IPS DF 19.7 (cell line): ENCODE measurements around the gene PYGM.

Source experiments
- DNase-seq: peaks from one replicate; pipeline ENCODE4 v3.0.0-alpha.2; 2013; ENCODE audit warnings: low read depth, low spot score

Gene PYGM

DNA sequence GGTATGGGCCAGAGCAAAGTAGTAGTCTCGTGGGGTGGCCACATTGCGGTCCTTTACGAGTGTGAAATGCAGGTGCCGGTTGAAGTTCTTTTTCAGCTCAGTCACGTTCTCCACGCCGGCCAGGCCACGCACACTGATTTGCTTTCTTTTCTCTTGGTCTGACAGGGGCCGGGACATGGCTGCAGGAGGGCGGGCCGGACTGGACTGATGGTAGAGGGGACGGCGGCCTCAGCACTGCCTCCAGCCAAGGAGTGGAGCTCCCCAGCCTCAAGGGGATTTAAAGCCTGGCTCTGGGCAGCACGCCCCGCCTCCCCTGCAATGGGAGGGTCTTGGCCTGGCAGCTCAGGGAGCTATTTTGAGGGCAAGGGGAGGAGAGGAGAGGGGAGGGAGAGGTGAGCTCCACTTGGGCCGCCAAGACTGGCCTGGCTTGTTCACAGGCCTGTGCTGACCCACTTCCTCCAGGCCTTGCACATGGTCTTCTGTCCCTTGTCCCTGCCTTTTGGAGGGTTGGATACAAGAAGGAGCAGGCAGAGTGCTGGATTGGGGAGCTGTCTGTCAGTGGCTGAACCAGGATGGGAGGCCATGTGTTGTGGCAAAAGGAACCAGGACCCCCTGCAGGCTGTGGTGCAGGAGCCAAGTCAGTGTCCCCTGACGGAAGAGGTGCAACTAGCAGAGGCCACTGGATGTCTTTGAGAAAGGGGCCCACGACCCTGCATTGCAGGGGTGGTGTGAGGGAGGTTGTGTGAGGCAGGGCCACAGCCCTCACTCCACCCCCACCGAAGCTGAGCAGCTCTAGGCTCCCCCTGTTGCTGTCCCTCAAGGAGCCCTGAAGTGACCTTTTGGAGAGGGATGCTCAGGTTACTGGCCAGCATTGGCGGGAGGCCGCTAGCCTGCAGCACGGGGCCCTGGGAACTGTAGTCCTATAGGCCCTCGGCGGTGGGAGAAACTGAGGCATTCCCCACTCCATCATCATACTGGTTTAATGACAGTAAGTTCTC lies at the start of gene PYGM:
PYGM (minus strand) TSS at position 253 of the 998 bp plus-strand sequence; CDS start at position 177, 76 bp downstream.
- DNase-seq: no peak

- no peak for DNase-seq
Observed at GRCh38 chr11:64805481-64805880, 45.7 kb upstream of the PYGM start.

DNA sequence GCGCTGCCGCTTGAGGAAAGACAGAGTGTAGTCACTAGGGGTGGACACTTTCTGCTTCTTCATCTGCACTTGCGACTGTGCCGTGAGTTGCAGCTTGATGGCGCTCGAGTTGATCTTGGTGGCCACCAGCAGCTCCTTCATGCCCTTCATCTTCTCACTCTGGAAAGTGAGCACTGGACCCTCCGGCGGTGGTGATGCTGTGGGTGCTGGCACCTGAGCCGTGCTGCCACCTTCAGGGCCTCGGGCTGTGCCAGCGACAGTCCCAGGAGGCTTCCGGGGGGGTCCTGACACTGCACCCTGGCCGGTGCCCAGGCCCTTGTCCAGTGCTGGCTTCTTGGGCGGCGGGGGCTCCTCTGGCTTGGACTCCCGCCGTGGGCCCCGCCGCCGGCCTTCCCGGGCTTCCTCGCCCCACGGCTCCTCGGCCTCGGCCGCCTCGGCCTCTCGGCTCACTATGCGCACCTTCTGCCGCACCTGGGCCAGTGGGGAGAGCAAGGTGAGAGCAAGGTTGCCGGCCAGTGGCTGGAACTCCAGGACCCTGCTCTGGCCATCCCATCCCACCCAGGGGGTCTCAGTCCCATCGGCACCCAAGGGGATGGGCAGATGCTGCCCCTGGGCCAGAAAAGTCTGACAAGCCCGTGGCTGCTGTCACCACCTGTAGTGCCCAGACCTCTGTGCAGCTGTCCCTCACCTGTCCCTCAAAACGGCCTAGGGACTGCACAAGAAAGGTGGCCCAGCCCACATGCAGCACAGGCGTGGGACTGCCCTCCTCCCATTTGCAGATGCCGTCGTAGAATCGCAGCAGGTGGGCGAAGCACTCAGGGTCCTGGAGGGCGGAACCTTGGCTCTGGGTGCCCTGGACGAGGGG lies 44.8 kb upstream of the PYGM start:
- DNase-seq: no peak

DNA sequence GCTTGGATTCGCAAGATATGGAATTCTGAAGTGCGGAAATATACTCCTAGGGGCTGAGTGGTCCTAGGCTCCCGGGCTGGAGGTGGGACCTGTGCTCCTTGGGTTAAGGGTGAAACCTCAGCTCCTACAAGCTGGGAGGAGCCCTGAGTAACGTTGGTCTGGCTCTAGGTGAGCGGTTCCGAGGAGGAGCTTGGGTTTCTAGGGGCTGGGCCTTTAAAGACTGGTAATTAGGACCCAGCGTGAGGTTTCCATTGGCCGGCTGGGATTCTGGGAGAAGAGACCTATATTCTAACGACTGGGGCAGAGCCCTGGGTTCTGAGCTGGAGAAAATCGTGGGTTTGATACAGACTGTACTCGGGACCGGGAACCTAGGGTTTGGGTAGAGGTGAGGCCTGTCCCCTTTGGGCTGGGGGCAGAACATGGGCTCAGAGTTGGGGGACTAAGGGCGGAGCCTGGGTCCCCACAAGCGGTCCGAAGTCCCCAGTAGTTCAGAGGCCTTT lies 44.1 kb upstream of the PYGM start:
- DNase-seq: no peak

DNA sequence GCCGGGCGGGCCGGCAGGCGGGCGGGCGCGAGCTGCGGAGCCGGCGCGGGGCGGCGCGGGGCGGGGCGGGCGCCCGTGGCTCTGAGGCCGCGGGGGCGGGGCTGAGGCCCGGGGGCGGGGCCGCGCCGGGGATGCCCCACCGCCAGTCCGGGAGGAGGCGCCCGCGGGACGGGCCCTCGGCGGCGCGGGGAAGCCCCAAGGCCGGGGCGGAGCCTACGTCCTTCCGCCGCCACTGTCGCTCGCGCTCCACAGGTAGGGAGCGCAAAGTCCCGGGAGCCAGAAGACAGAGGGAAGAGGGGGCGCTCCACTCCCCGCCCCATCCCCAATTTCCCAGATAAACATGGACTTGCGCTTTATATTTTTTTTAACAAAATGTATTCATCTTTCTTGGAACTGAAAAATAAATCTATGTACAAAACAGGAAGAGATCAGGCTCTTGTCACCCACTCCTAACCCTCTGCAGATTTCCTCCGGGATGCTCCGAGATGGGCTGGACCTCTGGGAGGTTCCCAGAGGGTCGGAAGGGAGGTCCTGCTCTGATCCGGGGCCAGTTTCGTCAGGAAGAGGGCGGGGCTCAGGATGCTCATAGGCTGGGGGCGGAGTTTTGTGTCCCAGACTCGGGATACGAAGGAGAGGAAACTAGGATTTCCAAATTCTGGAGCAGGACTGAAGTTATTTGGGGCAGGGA lies 43.5 kb upstream of the PYGM start, which contains the start of gene MAP4K2:
MAP4K2 (minus strand) TSS at position 57 of the 688 bp plus-strand sequence. CDS start 65 bp downstream, outside the sequence.
- no peak for DNase-seq

DNA sequence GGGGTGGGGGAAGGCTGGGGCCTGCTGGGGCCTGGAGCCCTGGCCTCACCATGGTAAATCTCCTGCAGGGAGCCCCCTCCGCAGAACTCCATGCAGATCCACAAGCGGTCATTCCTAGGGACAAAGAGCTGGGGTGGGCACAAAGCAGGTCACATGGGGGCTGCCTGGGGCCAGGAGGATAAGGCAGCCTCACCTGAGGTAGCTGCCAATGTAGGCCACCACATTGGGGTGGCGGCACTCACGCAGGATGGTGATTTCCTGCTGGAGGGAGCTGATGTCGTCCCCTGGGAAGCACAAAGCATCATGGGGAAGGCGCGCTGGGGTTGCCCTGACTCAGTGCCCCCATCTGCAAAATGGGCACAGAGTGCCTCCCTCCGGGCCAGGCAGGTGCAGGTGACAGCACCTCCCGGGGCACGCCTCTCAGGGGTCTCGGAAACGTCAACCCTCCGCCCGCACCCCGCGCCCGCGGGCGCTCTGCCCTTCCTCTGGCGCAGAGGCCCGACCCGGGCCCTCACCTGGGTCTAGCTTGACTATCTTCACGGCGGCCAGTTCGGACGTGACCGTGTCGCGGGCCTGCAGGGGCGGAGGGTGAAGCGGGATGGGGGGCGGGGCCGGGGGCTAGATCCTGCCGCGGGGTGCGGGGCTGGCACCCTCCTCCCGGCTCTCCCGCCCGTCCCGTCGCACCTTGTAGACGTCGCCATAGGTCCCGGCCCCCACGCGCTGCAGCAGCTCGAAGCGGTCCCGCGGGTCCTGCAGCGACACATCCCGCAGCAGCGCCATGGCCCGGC lies 42.8 kb upstream of the PYGM start:
- no peak for DNase-seq

DNA sequence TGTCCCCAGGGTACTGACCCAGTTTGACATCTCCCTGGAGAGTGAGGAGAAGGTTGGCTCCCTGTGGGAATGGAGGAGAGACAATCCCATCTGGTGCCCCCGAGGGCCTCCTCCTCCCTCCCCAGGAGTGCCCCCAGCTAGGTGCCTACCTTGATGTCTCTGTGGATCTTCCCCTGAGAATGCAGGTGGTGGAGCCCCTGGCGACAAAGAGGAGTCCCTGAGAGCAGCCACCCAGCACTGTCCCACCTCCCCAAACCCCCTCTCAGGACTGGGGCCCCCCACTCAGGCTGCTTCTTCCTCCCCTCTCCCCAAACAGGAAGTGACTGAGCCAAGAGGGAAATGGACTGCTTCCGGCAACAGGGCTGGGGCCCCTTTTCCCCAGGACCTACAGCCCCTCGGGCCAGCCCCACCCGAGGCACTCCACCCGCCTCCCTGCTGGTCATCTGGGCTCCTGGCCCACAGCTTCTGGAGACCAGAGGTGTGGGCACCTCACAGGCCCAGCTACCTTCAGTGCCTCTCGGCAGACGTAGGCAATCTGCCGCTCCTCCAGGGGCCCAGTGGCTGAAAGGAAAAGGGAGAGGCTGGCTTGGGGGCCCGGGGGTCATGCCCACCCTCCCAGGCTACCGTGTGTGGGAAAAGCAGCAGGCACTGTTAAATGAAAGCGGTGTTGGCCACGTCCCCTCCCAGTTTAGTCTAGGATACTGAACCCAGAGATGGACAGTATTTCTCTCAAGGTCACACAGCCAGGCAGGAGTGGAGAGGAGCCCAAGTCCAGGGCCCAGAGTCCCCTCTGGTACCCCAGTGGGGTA lies 42.0 kb upstream of the PYGM start:
- DNase-seq: no peak

GRCh38 chr11:64801158-64801464 lies 41.3 kb upstream of the PYGM start:
- no peak for DNase-seq

DNA sequence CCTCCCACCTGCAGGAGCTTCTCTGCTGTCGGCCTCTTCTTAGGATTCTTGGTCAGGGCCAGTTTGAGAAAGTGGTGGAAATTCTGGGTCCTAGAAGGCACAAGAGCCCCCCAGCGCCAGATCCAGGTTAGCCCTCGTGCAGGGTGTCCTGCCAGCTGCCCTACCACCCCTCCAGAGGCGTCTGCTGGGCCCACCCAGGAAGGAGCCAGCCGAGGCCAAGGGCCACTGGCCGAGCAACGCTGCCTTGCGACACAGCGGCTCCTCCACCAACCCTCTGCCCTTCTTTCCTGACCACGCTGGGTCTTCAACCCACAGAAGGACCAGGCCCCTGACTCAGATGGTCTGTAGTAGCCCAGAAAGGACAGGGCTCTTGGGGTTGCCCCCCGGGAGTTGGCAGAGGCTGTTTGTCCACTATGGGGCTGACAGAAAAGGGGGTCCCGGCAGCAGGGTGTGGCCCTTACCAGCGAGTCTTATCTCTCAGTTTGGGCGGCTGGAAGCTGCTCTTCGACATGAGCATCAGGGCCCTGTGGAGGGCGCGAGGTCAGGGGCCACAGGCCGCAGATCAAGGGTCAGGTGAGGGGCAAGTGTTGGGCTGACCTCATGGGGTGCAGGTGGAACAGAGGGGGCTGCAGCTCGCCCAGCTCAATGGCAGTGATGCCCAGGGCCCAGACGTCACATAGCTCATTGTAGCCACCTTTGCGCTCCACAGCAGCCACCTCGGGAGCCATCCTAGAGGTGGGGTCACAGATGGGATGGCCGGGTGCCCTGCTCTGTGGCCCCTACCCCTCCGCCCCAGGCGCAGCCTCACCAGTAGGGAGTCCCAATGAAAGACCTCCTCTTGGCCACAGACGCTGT lies 40.8 kb upstream of the PYGM start:
- no peak for DNase-seq

- no peak for DNase-seq
Observed at GRCh38 chr11:64799623-64800302, 40.0 kb upstream of the PYGM start.

GRCh38 chr11:64799256-64799622 lies 39.5 kb upstream of the PYGM start:
- no peak for DNase-seq

GRCh38 chr11:64796757-64797541 lies 37.2 kb upstream of the PYGM start:
- DNase-seq: no peak

DNA sequence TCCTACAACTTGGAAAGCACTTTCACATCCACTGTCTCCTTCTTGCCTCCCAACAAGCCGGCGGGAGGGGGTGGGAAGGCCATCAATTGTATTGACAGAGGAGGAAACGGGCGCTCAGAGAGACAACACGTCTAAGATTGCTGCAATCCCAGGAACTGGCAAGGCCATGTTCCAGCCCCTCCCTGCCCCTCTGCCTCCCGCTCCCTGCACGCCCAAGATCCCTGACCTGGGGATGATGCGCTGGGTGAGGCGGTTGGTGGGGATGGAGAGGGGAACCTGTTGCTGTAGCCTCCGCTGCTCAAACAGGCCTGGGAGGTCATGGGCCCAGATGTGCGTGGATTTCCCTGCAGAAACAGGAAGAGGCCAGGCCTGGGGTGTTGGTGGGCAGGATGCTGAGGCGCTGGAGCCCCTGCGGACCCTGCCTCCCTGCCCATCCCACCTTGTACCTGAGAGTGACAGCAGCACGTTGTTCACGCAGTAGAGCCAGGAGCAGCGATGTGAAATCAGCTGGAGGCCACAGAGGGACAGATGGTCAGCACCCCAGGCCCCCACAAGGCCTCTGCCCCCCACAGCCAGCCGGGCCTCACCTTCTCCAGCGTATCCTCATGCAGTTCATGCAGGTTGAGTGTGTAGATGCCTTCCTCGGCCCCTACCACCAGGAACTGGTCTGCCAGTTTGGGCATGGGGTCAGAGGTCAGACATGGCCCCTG lies 36.4 kb upstream of the PYGM start:
- no peak for DNase-seq

GRCh38 chr11:64794526-64794925 lies 34.8 kb upstream of the PYGM start:
- no peak for DNase-seq

DNA sequence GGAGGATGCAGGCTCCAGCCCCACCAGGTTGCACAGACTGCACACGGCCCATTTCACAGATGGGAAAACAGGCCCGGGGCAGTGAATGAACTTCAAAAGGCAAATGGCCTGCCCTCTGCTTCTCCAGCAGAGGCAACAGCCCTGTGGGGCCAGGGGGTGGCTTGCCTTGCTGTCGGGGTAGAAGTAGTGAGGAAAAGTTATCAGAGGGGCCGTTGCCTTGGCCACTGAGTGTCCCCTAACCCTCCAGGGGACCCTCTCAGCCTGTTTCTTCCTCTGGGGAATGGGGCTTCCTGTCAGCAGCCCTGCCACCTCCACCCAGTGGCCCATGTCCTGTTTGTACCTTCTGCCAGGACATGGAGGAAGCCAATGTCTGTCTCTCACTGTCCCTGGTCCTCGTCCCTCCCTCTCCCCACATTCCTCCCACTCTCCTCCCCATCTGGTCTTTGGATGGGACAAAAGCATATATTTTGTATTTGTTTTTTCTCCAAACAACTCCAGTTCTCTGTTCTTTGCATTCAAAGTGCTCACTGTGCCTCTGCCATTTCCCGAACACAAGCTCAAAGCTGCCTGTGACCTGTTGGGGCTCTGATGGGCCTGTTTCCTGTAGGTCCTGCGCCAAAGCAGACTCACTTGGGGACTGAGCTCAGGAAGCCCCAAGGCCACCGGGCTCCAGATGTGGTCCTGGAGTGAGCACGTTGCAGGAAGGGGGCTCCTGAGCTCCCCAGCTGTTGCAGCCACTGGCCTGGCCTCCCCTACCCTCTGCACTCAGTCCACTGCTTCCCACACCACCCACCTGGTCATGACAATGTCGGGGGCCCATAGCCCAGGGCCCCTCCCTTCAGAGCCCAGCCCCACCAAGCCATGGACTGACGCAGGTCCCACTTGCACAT lies 33.7 kb upstream of the PYGM start:
- DNase-seq: no peak

DNA sequence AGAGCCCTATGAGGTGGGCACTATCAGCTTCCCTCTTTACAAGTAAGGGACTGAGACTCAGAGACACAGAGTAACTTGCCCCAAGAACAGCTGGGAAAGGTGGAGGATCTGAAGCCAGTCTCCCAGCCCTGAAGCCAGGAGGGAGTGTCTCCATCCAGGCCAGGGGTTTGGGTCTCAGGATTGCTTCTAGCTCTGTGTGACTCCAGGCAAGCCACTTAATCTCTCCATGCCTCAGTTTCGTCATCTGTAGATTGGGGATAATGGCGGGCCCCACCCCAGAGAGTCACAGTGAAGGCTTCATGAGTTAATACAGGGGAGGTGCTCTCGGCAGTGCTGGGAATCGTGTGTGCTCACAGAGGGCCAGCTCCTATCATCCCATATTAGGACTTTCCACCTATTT lies 32.7 kb upstream of the PYGM start:
- DNase-seq: no peak
